GM21529 (cell line): ENCODE data around the gene CTDP1.

ENCODE experiments used
- ATAC-seq: cut with Tn5 transposase; IDR thresholded peaks from one replicate; pipeline ENCODE4 v1.9.1; 2021; ENCODE audit not compliant: unreplicated experiment

The CTDP1 gene, protein sequence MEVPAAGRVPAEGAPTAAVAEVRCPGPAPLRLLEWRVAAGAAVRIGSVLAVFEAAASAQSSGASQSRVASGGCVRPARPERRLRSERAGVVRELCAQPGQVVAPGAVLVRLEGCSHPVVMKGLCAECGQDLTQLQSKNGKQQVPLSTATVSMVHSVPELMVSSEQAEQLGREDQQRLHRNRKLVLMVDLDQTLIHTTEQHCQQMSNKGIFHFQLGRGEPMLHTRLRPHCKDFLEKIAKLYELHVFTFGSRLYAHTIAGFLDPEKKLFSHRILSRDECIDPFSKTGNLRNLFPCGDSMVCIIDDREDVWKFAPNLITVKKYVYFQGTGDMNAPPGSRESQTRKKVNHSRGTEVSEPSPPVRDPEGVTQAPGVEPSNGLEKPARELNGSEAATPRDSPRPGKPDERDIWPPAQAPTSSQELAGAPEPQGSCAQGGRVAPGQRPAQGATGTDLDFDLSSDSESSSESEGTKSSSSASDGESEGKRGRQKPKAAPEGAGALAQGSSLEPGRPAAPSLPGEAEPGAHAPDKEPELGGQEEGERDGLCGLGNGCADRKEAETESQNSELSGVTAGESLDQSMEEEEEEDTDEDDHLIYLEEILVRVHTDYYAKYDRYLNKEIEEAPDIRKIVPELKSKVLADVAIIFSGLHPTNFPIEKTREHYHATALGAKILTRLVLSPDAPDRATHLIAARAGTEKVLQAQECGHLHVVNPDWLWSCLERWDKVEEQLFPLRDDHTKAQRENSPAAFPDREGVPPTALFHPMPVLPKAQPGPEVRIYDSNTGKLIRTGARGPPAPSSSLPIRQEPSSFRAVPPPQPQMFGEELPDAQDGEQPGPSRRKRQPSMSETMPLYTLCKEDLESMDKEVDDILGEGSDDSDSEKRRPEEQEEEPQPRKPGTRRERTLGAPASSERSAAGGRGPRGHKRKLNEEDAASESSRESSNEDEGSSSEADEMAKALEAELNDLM

DNA sequence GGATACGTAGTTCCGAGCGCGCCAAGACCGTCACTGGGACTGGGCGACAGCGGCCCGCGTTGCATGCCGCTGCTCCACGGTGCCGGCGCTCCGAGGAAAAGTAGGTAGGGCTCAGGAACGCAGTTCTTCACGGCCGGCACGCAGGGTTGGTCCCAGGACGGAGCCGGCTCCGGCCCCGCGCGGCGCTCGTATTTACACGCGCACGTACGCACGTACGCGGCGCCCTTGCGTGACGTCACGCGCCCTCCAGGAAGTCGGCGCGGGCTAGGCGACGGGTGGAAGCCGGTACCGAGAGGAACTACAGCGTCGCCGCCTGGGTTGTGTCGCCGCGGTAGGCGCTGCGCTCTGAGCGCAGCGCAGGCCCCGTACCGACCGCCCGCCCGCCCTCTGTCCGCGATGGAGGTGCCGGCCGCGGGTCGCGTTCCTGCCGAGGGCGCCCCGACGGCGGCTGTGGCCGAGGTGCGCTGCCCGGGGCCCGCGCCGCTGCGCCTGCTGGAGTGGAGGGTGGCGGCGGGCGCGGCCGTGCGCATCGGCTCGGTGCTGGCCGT, at the start of gene CTDP1:
CTDP1 (plus strand) TSS at position 252 of the 548 bp plus-strand sequence; CDS start at position 397, 145 bp downstream.
- ATAC-seq, result peak; percentile 61

DNA sequence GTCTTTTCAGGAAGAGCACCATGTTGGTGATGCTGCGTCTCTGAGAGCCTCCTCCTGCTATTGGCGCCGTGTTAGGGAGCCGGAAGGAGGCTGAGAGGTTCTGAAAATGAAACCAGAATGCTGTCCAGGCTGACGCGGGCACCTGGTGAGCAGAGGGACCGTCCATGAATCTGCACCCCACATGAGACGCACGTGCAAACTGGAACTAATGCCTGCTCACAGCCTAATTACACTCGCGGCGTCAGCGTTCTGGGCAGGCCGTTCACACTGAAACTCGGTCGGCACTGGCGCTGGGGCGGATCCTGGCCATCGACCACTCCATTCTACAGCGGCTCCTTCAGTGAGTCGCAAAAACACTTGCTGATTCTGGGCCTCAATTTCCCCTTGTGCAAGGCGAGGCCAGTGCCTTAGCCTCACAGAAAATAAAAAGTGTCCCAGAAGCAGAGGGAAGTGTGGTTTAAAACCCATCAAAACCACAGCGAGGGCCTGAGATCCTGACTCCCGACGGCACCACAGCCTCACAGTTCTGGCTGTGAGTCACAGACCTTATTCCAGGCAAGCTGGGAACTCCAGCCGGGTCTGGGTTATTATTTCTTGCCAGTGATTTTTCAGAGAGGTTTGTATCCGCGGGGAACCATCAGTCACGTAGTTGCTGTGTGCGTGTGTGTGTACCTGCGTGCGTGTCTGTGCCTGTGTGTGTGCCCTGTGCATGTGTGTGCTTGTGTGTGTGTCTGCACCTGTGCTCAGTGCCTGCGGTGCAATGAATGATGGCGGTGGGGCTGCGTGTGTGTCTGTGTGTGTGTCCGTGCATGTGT, 49.1 kb upstream of the CTDP1 start:
- ATAC-seq, result no peak

DNA sequence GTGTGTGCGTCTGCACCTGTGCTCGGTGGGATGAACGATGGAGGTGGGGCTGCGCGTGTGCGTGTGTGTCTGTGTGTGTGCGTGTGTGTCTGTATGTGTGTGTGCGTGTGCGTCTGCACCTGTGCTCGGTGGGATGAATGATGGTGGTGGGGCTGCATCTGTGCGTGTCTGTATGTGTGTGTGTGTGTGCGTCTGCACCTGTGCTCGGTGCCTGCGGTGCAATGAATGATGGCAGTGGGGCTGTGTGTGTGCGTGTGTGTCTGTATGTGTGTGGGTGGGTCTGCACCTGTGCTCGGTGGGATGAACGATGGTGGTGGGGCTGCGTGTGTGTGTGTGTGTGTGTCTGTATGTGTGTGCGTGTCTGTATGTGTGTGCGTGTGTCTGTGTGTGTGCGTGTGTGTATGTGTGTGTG, 48.5 kb upstream of the CTDP1 start:
- ATAC-seq, result no peak

- ATAC-seq, result no peak
These were observed 47.7 kb upstream of the CTDP1 start for GRCh38 chr18:79631761-79632446.

DNA sequence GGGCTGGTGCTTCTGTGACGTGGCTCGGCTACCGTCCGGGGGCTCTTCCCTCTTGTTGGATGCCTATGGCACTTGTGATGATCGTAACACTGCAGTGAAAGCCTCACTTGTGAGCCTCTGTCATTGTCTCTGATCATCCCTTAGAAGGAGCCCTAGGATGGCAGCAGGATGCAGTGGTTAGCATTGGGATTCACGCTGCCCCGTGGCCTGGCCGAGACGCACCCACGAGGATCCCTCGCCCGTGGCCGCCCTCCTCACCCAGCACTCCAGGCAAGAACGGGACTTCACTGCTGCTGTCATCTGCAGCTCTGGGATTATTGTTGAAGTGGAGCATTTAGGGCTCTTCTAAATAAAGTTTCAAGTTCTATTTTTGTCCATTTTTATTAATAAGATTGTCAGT, 46.8 kb upstream of the CTDP1 start:
- ATAC-seq, result no peak

- ATAC-seq, result no peak
These were observed 45.4 kb upstream of the CTDP1 start for GRCh38 chr18:79634186-79634585.

- no peak for ATAC-seq
These were observed 44.8 kb upstream of the CTDP1 start for GRCh38 chr18:79634593-79635426.

GRCh38 chr18:79635427-79635726, 44.2 kb upstream of the CTDP1 start:
- ATAC-seq, result no peak

GRCh38 chr18:79637181-79637920, 42.3 kb upstream of the CTDP1 start:
- no peak for ATAC-seq

- ATAC-seq, result no peak
These were observed 41.4 kb upstream of the CTDP1 start for GRCh38 chr18:79637921-79638909.

DNA sequence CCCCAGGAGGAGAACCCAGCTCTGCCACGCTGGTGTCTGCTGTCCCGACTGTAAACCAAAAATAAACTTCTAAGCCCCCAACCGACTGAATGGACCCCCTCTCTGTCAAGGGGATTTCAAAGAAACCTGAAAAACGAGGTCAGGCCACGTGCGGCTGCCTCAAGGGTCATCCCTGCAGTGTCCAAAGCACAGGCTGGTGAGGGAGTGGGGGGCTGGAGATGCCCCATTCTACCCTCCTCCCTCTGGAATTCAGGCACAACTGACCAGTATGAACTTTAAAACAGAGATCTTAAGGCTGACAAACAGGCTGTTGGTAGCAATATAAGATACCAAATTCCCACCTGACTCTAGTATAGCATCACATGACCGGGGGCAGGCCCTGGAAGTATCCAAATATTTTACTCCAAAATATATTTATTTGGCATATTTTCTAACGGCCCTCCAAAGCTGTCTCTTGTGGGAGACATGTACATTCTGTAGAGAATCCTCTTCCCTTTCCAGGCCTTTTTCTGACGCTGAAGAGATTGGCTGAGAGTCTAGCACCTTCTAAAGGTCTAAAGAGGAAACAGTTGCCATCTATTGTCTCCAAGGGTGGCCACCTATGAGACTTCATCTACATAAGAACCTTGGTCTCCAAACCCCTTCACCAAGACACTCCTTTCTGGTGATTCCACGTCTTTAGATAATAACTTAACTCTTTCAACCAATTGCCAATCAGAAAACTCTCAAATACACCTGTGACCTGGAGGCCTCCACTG, 40.4 kb upstream of the CTDP1 start:
- ATAC-seq, result no peak

GRCh38 chr18:79640064-79640672, 39.4 kb upstream of the CTDP1 start:
- no peak for ATAC-seq

DNA sequence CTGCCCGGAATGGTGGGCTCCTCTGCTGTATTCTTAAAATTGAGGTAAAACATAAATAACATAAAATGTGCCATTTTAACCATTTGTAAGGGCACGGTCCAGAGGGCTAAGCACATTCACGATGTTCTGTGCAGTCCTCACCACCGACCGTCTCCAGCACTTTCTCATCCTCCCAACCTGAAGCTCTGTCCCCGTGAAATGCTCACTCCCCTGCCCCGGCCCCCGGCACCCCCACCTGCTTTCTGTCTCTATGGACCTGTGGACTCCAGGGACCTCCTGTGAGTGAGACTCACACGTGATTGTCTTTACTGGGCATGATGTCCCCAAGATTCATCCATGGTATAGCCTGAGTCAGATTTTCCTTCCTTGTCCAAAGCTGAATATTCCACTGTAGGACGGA, 38.7 kb upstream of the CTDP1 start:
- no peak for ATAC-seq

DNA sequence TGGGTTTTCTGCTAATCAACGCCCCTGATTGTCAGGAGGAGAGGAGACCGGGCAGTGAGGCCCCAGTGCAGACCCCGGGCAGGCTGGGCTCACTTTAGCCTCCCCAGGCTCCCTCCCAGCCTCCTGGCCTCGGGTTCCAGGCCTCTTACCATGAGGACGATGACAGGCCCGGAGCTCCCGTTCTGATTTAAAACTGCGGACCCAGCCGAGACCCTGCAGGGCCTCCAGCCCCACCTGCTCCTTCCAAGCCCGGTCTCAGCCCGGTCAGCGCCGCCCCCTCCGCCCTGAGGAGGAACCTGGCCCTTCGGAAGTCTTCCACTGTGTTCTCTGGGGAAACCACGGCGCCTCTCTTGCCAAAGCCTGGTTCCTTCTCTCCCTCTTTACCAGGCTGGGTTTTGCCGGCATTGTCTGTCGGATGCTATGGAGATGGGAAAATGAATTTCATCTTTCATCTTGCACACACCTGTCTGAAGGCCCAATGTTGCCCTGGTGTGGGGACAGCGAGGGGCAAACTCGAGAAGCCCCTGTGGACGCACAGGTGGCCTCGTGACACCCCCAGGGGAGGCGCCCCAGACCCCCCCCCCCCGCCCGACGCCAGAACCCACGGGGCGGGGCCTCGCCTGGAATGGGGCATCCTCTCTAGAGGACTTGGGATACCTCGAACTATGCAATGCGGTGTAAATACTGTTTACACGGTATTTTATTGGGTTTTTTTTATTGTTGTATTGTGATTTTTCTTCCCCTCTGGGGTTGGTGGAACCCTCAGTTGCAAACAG, 37.7 kb upstream of the CTDP1 start:
- no peak for ATAC-seq

GRCh38 chr18:79642626-79643025, 37.0 kb upstream of the CTDP1 start:
- no peak for ATAC-seq
